ENCODE results near the gene LRRIQ4.

Gene LRRIQ4

GRCh38 chr3:169850618-169851017 lies 37.9 kb downstream of the LRRIQ4 start:
- no peak overlapping the region for H3K4me3 ChIP-seq (ENCODE audit: low read depth, low read length)

- H3K4me3 ChIP-seq (ENCODE audit: low read depth, low read length) = no peak overlapping the region
These were observed 42.8 kb downstream of the LRRIQ4 start for GRCh38 chr3:169855514-169855913.

DNA sequence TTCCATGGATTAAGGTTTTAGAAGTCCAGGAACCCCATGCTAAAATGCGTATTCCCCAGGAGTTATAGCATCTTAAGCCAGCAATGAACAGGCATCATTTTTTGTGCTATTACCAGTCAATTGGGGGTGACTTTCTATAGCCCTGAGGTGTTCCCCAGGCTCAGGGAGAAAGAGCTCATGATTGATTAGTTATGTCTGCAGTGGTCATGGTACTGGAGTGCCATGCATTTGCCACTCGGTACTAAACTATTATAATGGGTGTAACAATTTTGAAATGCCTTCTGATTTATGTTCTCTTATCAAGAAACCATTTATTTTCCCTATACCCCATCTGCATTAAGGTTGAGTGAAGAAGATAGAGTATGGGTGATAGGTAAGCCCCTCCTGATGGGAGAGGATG lies 45.1 kb downstream of the LRRIQ4 start:
- H3K4me3 ChIP-seq (ENCODE audit: low read depth, low read length) = no peak overlapping the region

DNA sequence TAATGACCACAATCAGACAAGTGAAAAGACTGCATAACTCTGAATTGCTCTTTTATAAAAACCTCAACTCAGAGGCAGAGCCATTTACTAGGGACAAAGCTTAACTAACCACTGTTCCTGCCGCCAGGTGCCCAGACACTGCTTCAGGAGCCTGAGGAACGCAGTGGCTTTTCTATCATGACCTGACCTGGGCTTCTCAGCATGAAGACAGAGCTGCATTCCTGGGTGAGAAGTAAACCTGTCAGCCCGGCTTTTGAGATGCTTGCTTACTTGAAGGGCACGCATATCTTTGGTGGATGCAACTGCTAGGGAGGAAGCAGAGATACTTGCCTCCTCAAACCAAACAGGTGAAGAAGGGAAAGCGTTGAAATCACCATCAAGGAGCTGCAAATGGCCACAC lies 49.2 kb downstream of the LRRIQ4 start:
- H3K4me3 ChIP-seq (ENCODE audit: low read depth, low read length) = no peak overlapping the region

- no peak overlapping the region for H3K4me3 ChIP-seq (ENCODE audit: low read depth, low read length)
These were observed 50.8 kb downstream of the LRRIQ4 start for GRCh38 chr3:169863458-169863899.

- H3K4me3 ChIP-seq (ENCODE audit: low read depth, low read length) = no peak overlapping the region
These were observed 51.6 kb downstream of the LRRIQ4 start for GRCh38 chr3:169864270-169864669.

DNA sequence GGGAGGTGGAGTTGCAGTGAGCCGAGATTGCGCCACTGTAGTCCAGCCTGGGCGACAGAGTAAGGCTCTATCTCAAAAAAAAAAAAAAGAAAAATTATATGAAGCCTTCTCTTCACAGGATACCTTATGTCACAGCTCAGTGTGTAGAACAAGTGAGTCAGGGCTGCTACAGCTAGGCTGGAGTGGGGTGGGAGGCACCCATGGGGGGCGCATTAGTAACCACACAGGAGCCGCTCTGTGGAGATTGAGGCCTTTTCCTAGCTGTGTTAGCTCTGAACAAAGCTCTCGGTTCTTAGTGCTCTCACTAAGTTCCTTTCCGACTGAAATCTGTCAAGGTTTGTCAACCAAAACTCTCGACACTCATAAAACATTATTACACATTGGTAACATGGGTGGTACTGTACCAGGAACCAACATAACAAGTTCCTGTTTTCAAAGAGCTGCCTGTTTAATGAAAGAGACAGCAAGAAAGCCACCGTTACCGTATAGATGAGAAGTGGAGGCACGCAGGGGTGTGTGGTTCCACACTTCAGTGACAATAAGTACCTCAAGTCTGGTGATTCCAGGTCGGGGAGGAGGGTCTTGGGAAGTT lies 52.6 kb downstream of the LRRIQ4 start:
- H3K4me3 ChIP-seq (ENCODE audit: low read depth, low read length) = no peak overlapping the region

- H3K4me3 ChIP-seq (ENCODE audit: low read depth, low read length) = no peak overlapping the region
These were observed 55.0 kb downstream of the LRRIQ4 start for GRCh38 chr3:169867584-169868210.

DNA sequence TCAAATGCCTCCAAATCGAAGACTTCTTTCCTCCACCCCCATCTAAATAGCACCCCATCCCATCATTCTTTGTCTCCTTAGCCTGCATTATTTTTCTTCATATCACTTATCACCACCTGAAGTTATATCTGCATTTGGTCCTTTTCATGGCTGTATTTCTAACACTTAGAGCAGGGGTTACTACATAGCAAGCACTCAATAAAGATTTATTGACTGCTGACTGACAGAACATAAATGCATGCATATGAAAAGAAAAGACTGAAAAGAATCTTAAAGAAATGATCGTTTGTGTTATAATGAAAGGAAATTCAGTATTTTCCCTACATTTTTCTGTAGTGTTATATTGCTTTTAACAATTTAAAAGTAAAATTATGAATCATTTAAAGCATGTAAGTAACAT lies 55.7 kb downstream of the LRRIQ4 start:
- H3K4me3 ChIP-seq (ENCODE audit: low read depth, low read length) = no peak overlapping the region

GRCh38 chr3:169869484-169870220 lies 57.0 kb downstream of the LRRIQ4 start, which contains the start of gene LRRC31:
TSS of gene LRRC31 (minus strand) at chr3:169869935. CDS start at chr3:169869807, 128 bp downstream.
- H3K4me3 ChIP-seq (ENCODE audit: low read depth, low read length) = no peak within 1 kb of the TSS

DNA sequence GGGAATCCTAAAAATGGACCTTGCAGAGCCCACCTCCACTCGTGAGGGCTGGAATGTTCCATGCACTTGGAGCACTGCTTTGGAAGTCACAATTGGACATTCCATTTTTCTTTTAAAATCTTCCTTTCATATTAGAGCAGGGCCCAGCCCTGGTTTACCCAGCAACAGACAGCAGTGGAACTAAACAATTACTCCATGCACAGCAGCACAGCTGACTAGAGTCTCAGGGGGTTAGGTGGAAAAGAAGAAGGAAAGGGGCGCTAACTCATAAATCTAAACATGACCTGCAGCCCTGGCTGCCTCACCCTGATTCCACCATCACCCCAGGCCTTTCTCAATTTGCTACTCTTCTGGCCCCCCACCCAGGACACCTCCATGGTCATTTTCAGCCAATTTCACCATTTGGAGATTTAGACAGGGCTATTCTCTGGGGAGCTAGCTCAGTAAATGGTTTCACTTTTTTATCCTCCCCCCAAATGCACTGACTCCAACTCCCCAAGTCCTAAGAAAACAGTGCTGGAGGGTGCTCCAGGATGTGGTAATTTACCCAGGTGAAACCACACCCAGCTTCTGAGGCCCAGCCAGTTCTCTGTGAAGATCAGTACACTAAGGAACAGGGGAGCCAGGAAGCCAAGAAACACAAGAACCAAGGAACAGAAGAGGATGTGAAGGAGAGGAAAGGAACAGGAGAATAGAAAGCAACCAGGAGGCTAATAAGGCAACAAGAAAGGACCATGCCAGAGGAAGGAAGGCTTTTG lies 58.6 kb downstream of the LRRIQ4 start:
- no peak overlapping the region for H3K4me3 ChIP-seq (ENCODE audit: low read depth, low read length)

DNA sequence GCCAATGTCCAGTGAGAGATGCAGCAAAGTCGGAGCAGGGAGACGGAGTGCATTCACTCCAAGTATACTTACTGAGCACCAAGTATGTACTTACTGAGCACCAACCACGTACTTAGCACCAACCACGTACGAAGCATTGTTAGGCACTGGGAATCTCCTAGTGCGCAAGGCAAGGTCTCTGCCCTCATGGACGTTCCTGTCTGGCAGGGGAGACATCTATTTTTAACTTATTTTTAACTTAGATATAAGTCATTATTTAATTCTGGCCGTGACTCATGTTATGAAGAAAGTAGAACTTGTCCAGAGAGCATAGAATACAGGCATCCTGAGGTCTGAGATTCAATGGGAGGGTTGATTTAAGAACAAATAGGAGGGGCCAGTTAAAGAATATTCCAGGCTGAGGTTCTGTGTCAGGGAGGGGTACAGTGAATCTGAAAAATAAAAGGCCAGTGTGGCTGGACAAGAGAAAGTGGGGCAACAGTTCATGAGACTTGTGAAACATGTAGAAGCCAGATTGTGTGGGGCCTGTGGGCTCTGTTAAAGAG lies 66.4 kb downstream of the LRRIQ4 start:
- H3K4me3 ChIP-seq (ENCODE audit: low read depth, low read length) = no peak overlapping the region

GRCh38 chr3:169879845-169880575 lies 67.3 kb downstream of the LRRIQ4 start:
- no peak overlapping the region for H3K4me3 ChIP-seq (ENCODE audit: low read depth, low read length)

GRCh38 chr3:169880576-169881250 lies 68.0 kb downstream of the LRRIQ4 start:
- no peak overlapping the region for H3K4me3 ChIP-seq (ENCODE audit: low read depth, low read length)

- no peak overlapping the region for H3K4me3 ChIP-seq (ENCODE audit: low read depth, low read length)
These were observed 74.0 kb downstream of the LRRIQ4 start for GRCh38 chr3:169886671-169887070.
